H1 (cell line): ENCODE data around the gene SKP2. TPM values are rescaled to one million over a fixed set of nuclear protein-coding genes. Genes with fewer than 3 reads are reported as not detected.
"Not testable (repeated sequence)": the region's sequence is repeated elsewhere in the genome, so short reads cannot be mapped to it uniquely, and the experiment has no call there.

Experiments used
- CTCF ChIA-PET: fragments of 300-600 bp; sonication (Branson Sonifier 250); formaldehyde crosslinking; loops from one replicate; lab custom pipeline; 2021; ENCODE audit not compliant: partially characterized antibody; lab: Charles Lee
- POLR2A ChIA-PET: fragments of 300-600 bp; sonication (Branson Sonifier 250); formaldehyde crosslinking; loops from one replicate; lab custom pipeline; 2021; ENCODE audit warnings: inconsistent platforms; ENCODE audit not compliant: partially characterized antibody; lab: Charles Lee
- DNase-seq, 2 experiments: peaks; one replicate each; pipeline versions ENCODE4 v3.0.0 to v3.0.0-alpha.2; 2010 to 2022; ENCODE audit warnings: low spot score in 2 of 2, low read depth in 1 of 2, mixed read lengths in 1 of 2
- FAIRE-seq: peaks from 2 replicates; lab custom pipeline; 2011; peaks lifted over from hg19 to GRCh38; lab: Jason Lieb, UNC
- H2AFZ ChIP-seq: 2 replicates; pipeline ENCODE4 v1.8.1; 2012; ENCODE audit warnings: low read length, inconsistent platforms
- H2AK5ac ChIP-seq: 2 replicates; pipeline ENCODE4 v1.6.1; 2013; ENCODE audit warnings: low read depth, low read length
- H2BK120ac ChIP-seq: replicated peaks from 2 replicates; pipeline ENCODE3; 2013; ENCODE audit warnings: low read depth, low read length, inconsistent platforms
- H2BK12ac ChIP-seq: 2 replicates; pipeline ENCODE4 v1.6.1; 2013; ENCODE audit warnings: low read depth, low read length
- H2BK15ac ChIP-seq: 2 replicates; pipeline ENCODE4 v1.6.1; 2013; ENCODE audit warnings: low read length
- H2BK20ac ChIP-seq: 2 replicates; pipeline ENCODE4 v1.6.1; 2013; ENCODE audit warnings: low read length
- H2BK5ac ChIP-seq: 2 replicates; pipeline ENCODE4 v1.6.1; 2013; ENCODE audit warnings: low read depth, low read length
- H3K14ac ChIP-seq: 2 replicates; pipeline ENCODE4 v1.6.1; 2013; ENCODE audit warnings: inconsistent platforms; ENCODE audit not compliant: insufficient read length
- H3K18ac ChIP-seq: 2 replicates; pipeline ENCODE4 v1.6.1; 2013; ENCODE audit warnings: low read length; ENCODE audit errors: extremely low read depth
- H3K23ac ChIP-seq: 2 replicates; pipeline ENCODE4 v1.6.1; 2013; ENCODE audit warnings: inconsistent platforms; ENCODE audit not compliant: insufficient read length
- H3K23me2 ChIP-seq: 2 replicates; pipeline ENCODE4 v1.6.1; 2013; ENCODE audit warnings: low read depth, low read length
- H3K27ac ChIP-seq: 2 replicates; pipeline ENCODE4 v1.6.1; 2011; ENCODE audit warnings: low read depth, low read length, inconsistent platforms
- H3K27me3 ChIP-seq, 4 experiments: replicated peaks in 1 of 4; 1 replicate in 1 of 4; 2 replicates in 3 of 4; pipeline versions ENCODE4 v1.6.1 to v1.8.1; 2011 to 2013; ENCODE audit warnings: low read length in 3 of 4, mild to moderate bottlenecking in 3 of 4, inconsistent platforms in 2 of 4, mixed read lengths in 2 of 4, moderate library complexity in 1 of 4; ENCODE audit not compliant: control insufficient read depth in 3 of 4, insufficient read depth in 3 of 4; ENCODE audit errors: extremely low read depth in 1 of 4
- H3K36me3 ChIP-seq, 4 experiments: 2 replicates each; pipeline versions ENCODE4 v1.6.1 to v1.8.1; 2011 to 2013; ENCODE audit warnings: mild to moderate bottlenecking in 4 of 4, low read length in 3 of 4, moderate library complexity in 2 of 4, control low read depth in 1 of 4, inconsistent platforms in 1 of 4; ENCODE audit not compliant: insufficient read depth in 4 of 4, control insufficient read depth in 2 of 4
- H3K4ac ChIP-seq: replicated peaks from 2 replicates; pipeline ENCODE3; 2013; ENCODE audit warnings: low read length, low read depth, mixed read lengths, inconsistent platforms; ENCODE audit not compliant: insufficient read length
- H3K4me1 ChIP-seq, 4 experiments: replicated peaks in 1 of 4; 1 replicate in 1 of 4; 2 replicates in 3 of 4; pipeline versions ENCODE4 v1.6.1 to v1.8.1; 2011 to 2013; ENCODE audit warnings: low read length in 3 of 4, inconsistent platforms in 2 of 4, mixed read lengths in 1 of 4; ENCODE audit not compliant: insufficient read depth in 4 of 4, control insufficient read depth in 3 of 4
- H3K4me2 ChIP-seq, 2 experiments: 2 replicates each; pipeline versions ENCODE4 v1.6.1 to v1.8.1; 2011 to 2013; ENCODE audit warnings: low read depth in 2 of 2, low read length in 2 of 2, control low read depth in 1 of 2, inconsistent platforms in 1 of 2, mild to moderate bottlenecking in 1 of 2; ENCODE audit not compliant: insufficient read depth in 1 of 2
- H3K4me3 ChIP-seq, 4 experiments: fragments of 200-600, 300-600 bp in 1 of 4; sonication (generic), shearing (Covaris generic), sonication (Bioruptor Twin) in 1 of 4; 2 replicates each; pipeline versions ENCODE4 v1.5.1 to v1.8.1; 2011 to 2016; ENCODE audit warnings: low read length in 4 of 4, low read depth in 3 of 4, control low read depth in 2 of 4, inconsistent platforms in 2 of 4, mild to moderate bottlenecking in 2 of 4, mixed read lengths in 1 of 4, moderate library complexity in 1 of 4; ENCODE audit not compliant: insufficient read depth in 2 of 4; ENCODE audit errors: extremely low read depth in 1 of 4
- H3K56ac ChIP-seq: replicated peaks from 2 replicates; pipeline ENCODE3; 2013; ENCODE audit warnings: low read depth, mild to moderate bottlenecking, mixed read lengths, low read length, inconsistent platforms; ENCODE audit not compliant: insufficient read length
- H3K79me1 ChIP-seq: 2 replicates; pipeline ENCODE4 v1.6.1; 2013; ENCODE audit warnings: low read depth, low read length, control low read depth
- H3K79me2 ChIP-seq, 2 experiments: 2 replicates each; pipeline versions ENCODE4 v1.6.1 to v1.8.1; 2012 to 2013; ENCODE audit warnings: low read length in 2 of 2, mild to moderate bottlenecking in 2 of 2, inconsistent platforms in 1 of 2; ENCODE audit not compliant: insufficient read depth in 2 of 2, control insufficient read depth in 1 of 2
- H3K9ac ChIP-seq, 4 experiments: replicated peaks in 1 of 4; 1 replicate in 1 of 4; 2 replicates in 3 of 4; pipeline versions ENCODE4 v1.6.1 to v1.8.1; 2011 to 2013; ENCODE audit warnings: low read depth in 3 of 4, low read length in 3 of 4, control low read depth in 2 of 4, mild to moderate bottlenecking in 2 of 4, moderate library complexity in 2 of 4, inconsistent platforms in 1 of 4; ENCODE audit errors: extremely low read depth in 1 of 4
- H3K9me3 ChIP-seq, 2 experiments: 2 replicates each; pipeline versions ENCODE4 v1.6.1 to v1.8.1; 2012 to 2013; ENCODE audit warnings: mild to moderate bottlenecking in 2 of 2, moderate library complexity in 2 of 2, control low read depth in 1 of 2, inconsistent platforms in 1 of 2, low read depth in 1 of 2, low read length in 1 of 2, mixed read lengths in 1 of 2; ENCODE audit not compliant: insufficient read depth in 2 of 2
- H4K20me1 ChIP-seq, 2 experiments: replicated peaks in 1 of 2; 2 replicates each; pipeline versions ENCODE3 to v1.8.1; 2011 to 2013; ENCODE audit warnings: inconsistent platforms in 2 of 2, low read length in 2 of 2, mild to moderate bottlenecking in 1 of 2; ENCODE audit not compliant: insufficient read depth in 2 of 2, control insufficient read depth in 1 of 2
- H4K5ac ChIP-seq: 2 replicates; pipeline ENCODE4 v1.6.1; 2013; ENCODE audit warnings: low read length, low read depth, mixed read lengths, inconsistent platforms; ENCODE audit not compliant: insufficient read length
- H4K8ac ChIP-seq: 2 replicates; pipeline ENCODE4 v1.8.0; 2013; ENCODE audit warnings: mild to moderate bottlenecking, moderate library complexity, low read length, inconsistent platforms; ENCODE audit not compliant: insufficient read depth; ENCODE audit errors: extremely low read depth
- H4K91ac ChIP-seq: replicated peaks from 2 replicates; pipeline ENCODE3; 2013; ENCODE audit warnings: low read length, mixed read lengths, inconsistent platforms; ENCODE audit not compliant: insufficient read length
- WGBS, 2 experiments: shearing (Covaris generic) in 1 of 2; methylation state at CpG; one replicate each; pipeline versions ENCODE4 v1.1.6 to v1.1.7; 2013 to 2015; ENCODE audit warnings: low lambda C conversion rate in 2 of 2, mixed read lengths in 2 of 2, inconsistent platforms in 1 of 2, low coverage in 1 of 2, missing lambda C conversion rate in 1 of 2; ENCODE audit not compliant: insufficient replicate concordance in 2 of 2, insufficient coverage in 1 of 2, insufficient read length in 1 of 2; ENCODE audit errors: extremely low coverage in 1 of 2, missing lambda C conversion rate in 1 of 2; 5-methylcytosine and 5-hydroxymethylcytosine counted together
- polyA plus RNA-seq, 7 experiments: library from polyadenylated mRNA; depleted of rRNA in 3 of 7; stranded (reverse) in 5 of 7; unstranded in 2 of 7; fragments of >200 nt in 5 of 7; fragments of 200-250 nt in 2 of 7; gene quantifications; 1 replicate in 5 of 7; 2 replicates in 1 of 7; 4 replicates in 1 of 7; pipeline versions ENCODE4 v1.2.1 to v1.2.3, GENCODE V29; 2011 to 2013; ENCODE audit warnings: missing spikeins in 2 of 7, mixed read lengths in 2 of 7
- total RNA-seq: library from RNA; stranded (reverse); fragmentation: NEBNext Ultra II Directional; extraction: Animal tissue kit (Norgen Biotek cat#: 25700); gene quantifications from 2 replicates; pipeline ENCODE4 v1.2.1, GENCODE V29; 2021

The SKP2 gene
- total and polyA plus RNA-seq, 2 of the 8 experiments (the other 6 are each of a cell fraction or from before 2014, with no cell fraction given), result 49.9 to 104 TPM

- H3K4me2 ChIP-seq, H3K79me1 ChIP-seq, H3K9me3 ChIP-seq, H4K8ac ChIP-seq, H3K23me2 ChIP-seq, H3K14ac ChIP-seq, H3K18ac ChIP-seq, H2BK5ac ChIP-seq, H3K4me3 ChIP-seq, H3K9ac ChIP-seq, H2BK120ac ChIP-seq, H3K4ac ChIP-seq, FAIRE-seq, DNase-seq, H3K79me2 ChIP-seq, H3K27me3 ChIP-seq, H2BK12ac ChIP-seq, H2BK20ac ChIP-seq, H4K5ac ChIP-seq, H3K4me1 ChIP-seq, H4K20me1 ChIP-seq, H2AK5ac ChIP-seq, H3K56ac ChIP-seq, H4K91ac ChIP-seq, POLR2A ChIA-PET, H3K27ac ChIP-seq, H2BK15ac ChIP-seq, H3K23ac ChIP-seq, H2AFZ ChIP-seq: not testable (repeated sequence)
- CTCF ChIA-PET, result interaction anchor here (0.6 to 2.3 kb wide), 2 partner anchors 120 to 233 kb away, joined by 3 to 5 read pairs; no protein-coding TSS in a partner anchor
- 95% methylated on average over 2 of the region's 3 CpGs; no CpG with 5 or more reads in 1 of the 2 experiments for WGBS, 2 experiments
- peaks cover 0 to 18% (median 1%) of the 10 kb centered on the region in 4 experiments; a peak in 2 of 8 replicates for H3K36me3 ChIP-seq
These were observed 46.9 kb downstream of the SKP2 start for GRCh38 chr5:36198783-36199182.
